ENCODE measurements around the gene CAMTA1. TPM values are rescaled to one million over a fixed set of nuclear protein-coding genes. Genes with fewer than 3 reads are reported as not detected.
A peak's percentile ranks its signal among the peaks of the same experiment; 100 is the strongest.
"Not testable (repeated sequence)": the region's sequence is repeated elsewhere in the genome, so short reads cannot be mapped to it uniquely, and the experiment has no call there.

CAMTA1 gene
- total and polyA plus RNA-seq, 4 donors = 90.5 to 236 (median 195) TPM

GRCh38 chr1:7589774-7590425 lies 804.6 kb downstream of the CAMTA1 start:
- no peak overlapping the region for H3K27ac ChIP-seq (ENCODE audit: low read depth, low read length)
- no peak overlapping the region for H3K4me3 ChIP-seq (ENCODE audit: low read depth, low read length)
- H3K27me3 ChIP-seq (ENCODE audit: control insufficient read depth, insufficient read depth, low read length) = no peaks in the 10 kb centered on the region
- H3K4me1 ChIP-seq (ENCODE audit: control insufficient read depth, insufficient read depth, low read length) = peaks cover 48% of the 10 kb centered on the region
- H3K9me3 ChIP-seq (ENCODE audit: control insufficient read depth, insufficient read depth, low read length) = no peaks in the 10 kb centered on the region
- no peak for DNase-seq (ENCODE audit: low read depth in 4 of 6, low spot score in 6 of 6)
- H3K36me3 ChIP-seq (ENCODE audit: control insufficient read depth, insufficient read depth, low read length) = peaks cover 2% of the 10 kb centered on the region
- 85% methylated on average over 7 of the region's 10 CpGs for WGBS (ENCODE audit: insufficient coverage)

- Histone ChIP-seq H3K36me3 (ENCODE audit: control insufficient read depth, insufficient read depth, low read length) (peaks cover 2% of the 10 kb centered on the region), H3K4me1 (ENCODE audit: control insufficient read depth, insufficient read depth, low read length) (peaks cover 46% of the 10 kb centered on the region), H3K27me3 (ENCODE audit: control insufficient read depth, insufficient read depth, low read length) (no peaks in the 10 kb centered on the region), H3K9me3 (ENCODE audit: control insufficient read depth, insufficient read depth, low read length) (no peaks in the 10 kb centered on the region), H3K4me3 (ENCODE audit: low read depth, low read length) (no peak overlapping the region), H3K27ac (ENCODE audit: low read depth, low read length) (no peak overlapping the region)
- WGBS (ENCODE audit: insufficient coverage) = no CpG with 5 or more reads among the region's 4 CpGs
- no peak for DNase-seq (ENCODE audit: low read depth in 4 of 6, low spot score in 6 of 6)
Measured at GRCh38 chr1:7590426-7590790, 805.2 kb downstream of the CAMTA1 start.

GRCh38 chr1:7591565-7591964 lies 806.3 kb downstream of the CAMTA1 start:
- 80% methylated on average over 6 of the region's 10 CpGs for WGBS (ENCODE audit: insufficient coverage)
- DNase-seq (ENCODE audit: low read depth in 4 of 6, low spot score in 6 of 6) = no peak
- peaks cover 45% of the 10 kb centered on the region for H3K4me1 ChIP-seq (ENCODE audit: control insufficient read depth, insufficient read depth, low read length)

GRCh38 chr1:7592120-7592798 lies 807.0 kb downstream of the CAMTA1 start:
- no peak overlapping the region for H3K4me3 ChIP-seq (ENCODE audit: low read depth, low read length)
- H3K4me1 ChIP-seq (ENCODE audit: control insufficient read depth, insufficient read depth, low read length) = peaks cover 42% of the 10 kb centered on the region
- no peaks in the 10 kb centered on the region for H3K9me3 ChIP-seq (ENCODE audit: control insufficient read depth, insufficient read depth, low read length)
- DNase-seq (ENCODE audit: low read depth in 4 of 6, low spot score in 6 of 6) = no peak
- no peak overlapping the region for H3K27ac ChIP-seq (ENCODE audit: low read depth, low read length)
- H3K36me3 ChIP-seq (ENCODE audit: control insufficient read depth, insufficient read depth, low read length) = peaks cover 5% of the 10 kb centered on the region
- 93% methylated on average over 12 of the region's 14 CpGs for whole genome bisulfite sequencing (ENCODE audit: insufficient coverage)
- no peaks in the 10 kb centered on the region for H3K27me3 ChIP-seq (ENCODE audit: control insufficient read depth, insufficient read depth, low read length)

More at GRCh38 chr1:7591565-7591964, 806.3 kb downstream of the CAMTA1 start:
- Histone ChIP-seq H3K9me3 (ENCODE audit: control insufficient read depth, insufficient read depth, low read length) (no peaks in the 10 kb centered on the region), H3K4me3 (ENCODE audit: low read depth, low read length) (no peak overlapping the region), H3K27me3 (ENCODE audit: control insufficient read depth, insufficient read depth, low read length) (no peaks in the 10 kb centered on the region), H3K36me3 (ENCODE audit: control insufficient read depth, insufficient read depth, low read length) (peaks cover 6% of the 10 kb centered on the region), H3K27ac (ENCODE audit: low read depth, low read length) (no peak overlapping the region)

- H3K4me1 ChIP-seq (ENCODE audit: control insufficient read depth, insufficient read depth, low read length) = peaks cover 30% of the 10 kb centered on the region
- no peak overlapping the region for H3K4me3 ChIP-seq (ENCODE audit: low read depth, low read length)
- H3K9me3 ChIP-seq (ENCODE audit: control insufficient read depth, insufficient read depth, low read length) = peaks cover 1% of the 10 kb centered on the region
- no peak overlapping the region for H3K27ac ChIP-seq (ENCODE audit: low read depth, low read length)
- peaks cover 5% of the 10 kb centered on the region for H3K36me3 ChIP-seq (ENCODE audit: control insufficient read depth, insufficient read depth, low read length)
- peak in 2 of 6 donors; percentile 33 to 36 for DNase-seq (ENCODE audit: low read depth in 4 of 6, low spot score in 6 of 6)
- 48% methylated on average over 5 of the region's 5 CpGs for WGBS (ENCODE audit: insufficient coverage)
- no peaks in the 10 kb centered on the region for H3K27me3 ChIP-seq (ENCODE audit: control insufficient read depth, insufficient read depth, low read length)
Measured at GRCh38 chr1:7594002-7594713, 808.9 kb downstream of the CAMTA1 start.

- DNase-seq (ENCODE audit: low read depth in 4 of 6, low spot score in 6 of 6) = no peak
- Histone ChIP-seq H3K27ac (ENCODE audit: low read depth, low read length) (no peak overlapping the region), H3K4me1 (ENCODE audit: control insufficient read depth, insufficient read depth, low read length) (peaks cover 27% of the 10 kb centered on the region), H3K36me3 (ENCODE audit: control insufficient read depth, insufficient read depth, low read length) (peaks cover 5% of the 10 kb centered on the region), H3K27me3 (ENCODE audit: control insufficient read depth, insufficient read depth, low read length) (no peaks in the 10 kb centered on the region), H3K9me3 (ENCODE audit: control insufficient read depth, insufficient read depth, low read length) (peaks cover 2% of the 10 kb centered on the region), H3K4me3 (ENCODE audit: low read depth, low read length) (no peak overlapping the region)
- 90% methylated on average over 13 of the region's 13 CpGs for WGBS (ENCODE audit: insufficient coverage)
Measured at GRCh38 chr1:7594714-7595295, 809.6 kb downstream of the CAMTA1 start.

- WGBS (ENCODE audit: insufficient coverage) = 79% methylated on average over 6 of the region's 8 CpGs
- H3K27ac ChIP-seq (ENCODE audit: low read depth, low read length) = no peak overlapping the region
- H3K9me3 ChIP-seq (ENCODE audit: control insufficient read depth, insufficient read depth, low read length) = peaks cover 2% of the 10 kb centered on the region
- H3K4me1 ChIP-seq (ENCODE audit: control insufficient read depth, insufficient read depth, low read length) = peaks cover 21% of the 10 kb centered on the region
- DNase-seq (ENCODE audit: low read depth in 4 of 6, low spot score in 6 of 6) = no peak
- no peaks in the 10 kb centered on the region for H3K27me3 ChIP-seq (ENCODE audit: control insufficient read depth, insufficient read depth, low read length)
- no peak overlapping the region for H3K4me3 ChIP-seq (ENCODE audit: low read depth, low read length)
- H3K36me3 ChIP-seq (ENCODE audit: control insufficient read depth, insufficient read depth, low read length) = peaks cover 5% of the 10 kb centered on the region
Measured at GRCh38 chr1:7595336-7595735, 810.1 kb downstream of the CAMTA1 start.

GRCh38 chr1:7596126-7596965 lies 811.1 kb downstream of the CAMTA1 start:
- no peak overlapping the region for H3K27ac ChIP-seq (ENCODE audit: low read depth, low read length)
- peak in 1 of 6 donors; percentile 54 for DNase-seq (ENCODE audit: low read depth in 4 of 6, low spot score in 6 of 6)
- WGBS (ENCODE audit: insufficient coverage) = 65% methylated on average over 10 of the region's 10 CpGs

GRCh38 chr1:7598058-7598457 lies 812.8 kb downstream of the CAMTA1 start:
- H3K4me1 ChIP-seq (ENCODE audit: control insufficient read depth, insufficient read depth, low read length) = peaks cover 15% of the 10 kb centered on the region
- not testable (repeated sequence) for H3K27me3 ChIP-seq (ENCODE audit: control insufficient read depth, insufficient read depth, low read length); H3K4me3 ChIP-seq (ENCODE audit: low read depth, low read length); DNase-seq (ENCODE audit: low read depth in 4 of 6, low spot score in 6 of 6); H3K9me3 ChIP-seq (ENCODE audit: control insufficient read depth, insufficient read depth, low read length); H3K27ac ChIP-seq (ENCODE audit: low read depth, low read length); H3K36me3 ChIP-seq (ENCODE audit: control insufficient read depth, insufficient read depth, low read length)
- WGBS (ENCODE audit: insufficient coverage) = no CpG with 5 or more reads among the region's 3 CpGs

More at GRCh38 chr1:7596126-7596965, 811.1 kb downstream of the CAMTA1 start:
- Histone ChIP-seq H3K4me3 (ENCODE audit: low read depth, low read length) (no peak overlapping the region), H3K4me1 (ENCODE audit: control insufficient read depth, insufficient read depth, low read length) (peaks cover 18% of the 10 kb centered on the region), H3K36me3 (ENCODE audit: control insufficient read depth, insufficient read depth, low read length) (peaks cover 5% of the 10 kb centered on the region), H3K27me3 (ENCODE audit: control insufficient read depth, insufficient read depth, low read length) (no peaks in the 10 kb centered on the region), H3K9me3 (ENCODE audit: control insufficient read depth, insufficient read depth, low read length) (peaks cover 2% of the 10 kb centered on the region)
